NCI-H510A (cell line): ENCODE measurements around the gene ZNF688.
"Not testable (repeated sequence)": the region's sequence is repeated elsewhere in the genome, so short reads cannot be mapped to it uniquely, and the experiment has no call there.

Experiments
- DNase-seq: peaks from one replicate; lab custom pipeline; 2025; lab: John Stamatoyannopoulos, UW

The ZNF688 gene

DNA sequence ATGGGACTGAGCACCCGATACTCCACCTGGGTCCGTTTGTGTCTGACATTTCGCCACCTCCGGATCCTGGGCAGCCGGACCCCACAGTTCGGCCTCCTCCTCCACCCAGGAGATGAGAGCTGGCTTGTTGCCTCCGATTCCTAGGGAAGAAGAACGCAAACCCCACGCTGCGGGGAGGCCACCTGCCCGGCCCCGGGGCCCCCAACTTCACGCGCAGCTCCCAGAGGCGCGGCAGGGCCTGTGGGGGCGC, 13.9 kb downstream of the ZNF688 start:
- no peak for DNase-seq

DNA sequence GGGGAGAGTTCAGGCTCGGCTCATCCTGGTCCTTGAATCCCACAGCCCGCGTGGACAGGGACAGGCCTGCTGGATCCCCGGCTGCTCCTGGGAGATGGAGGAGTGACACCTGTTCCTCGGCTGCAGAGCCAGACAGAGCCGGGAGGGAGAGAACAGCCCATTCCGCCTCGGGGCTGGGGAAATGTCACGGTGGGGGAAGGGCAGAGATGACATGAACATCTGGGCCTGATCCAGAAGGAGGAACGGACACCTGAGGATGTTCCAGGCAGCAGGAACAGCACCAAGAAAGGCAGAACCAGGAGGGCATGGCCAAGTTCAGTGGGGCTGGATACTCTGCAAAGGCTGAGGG, 15.4 kb downstream of the ZNF688 start:
- no peak for DNase-seq

DNA sequence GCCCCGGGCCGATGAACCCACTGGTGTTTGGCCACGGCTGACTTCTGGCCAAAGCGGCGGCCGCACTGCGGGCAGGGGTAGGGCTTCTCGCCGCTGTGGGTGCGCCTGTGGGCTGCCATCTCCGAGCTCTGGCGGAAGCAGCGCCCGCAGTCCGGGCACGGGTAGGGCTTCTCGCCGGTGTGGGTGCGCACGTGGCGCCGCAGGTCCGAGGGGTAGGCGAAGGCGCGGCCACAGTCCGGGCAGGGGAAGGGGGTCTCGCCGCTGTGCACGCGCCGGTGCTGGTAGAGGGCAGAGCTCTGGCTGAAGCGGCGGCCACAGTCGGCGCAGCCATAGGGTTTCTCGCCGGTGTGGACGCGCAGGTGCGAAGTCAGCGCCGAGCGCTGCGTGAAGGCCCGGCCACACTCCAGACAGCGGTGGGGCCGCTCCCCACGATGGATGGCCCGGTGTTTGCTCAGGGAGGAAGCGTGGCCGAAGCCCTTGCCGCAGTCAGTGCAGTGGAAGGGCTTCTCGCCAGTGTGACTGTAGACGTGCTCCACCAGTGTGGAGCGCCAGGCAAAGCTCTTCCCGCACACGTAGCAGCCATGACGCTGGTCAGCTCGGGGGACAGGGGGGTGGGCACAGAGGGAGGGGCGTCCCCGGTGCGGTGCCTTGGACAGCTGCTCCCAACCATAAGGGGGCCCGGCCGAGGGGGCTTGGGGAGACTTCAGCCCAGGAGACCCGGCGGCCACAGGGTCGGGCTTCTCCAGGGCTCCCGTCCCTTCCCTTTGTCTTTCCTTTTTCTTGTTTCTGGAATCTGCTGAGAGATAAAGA, 16.0 kb downstream of the ZNF688 start:
- no peak for DNase-seq

DNA sequence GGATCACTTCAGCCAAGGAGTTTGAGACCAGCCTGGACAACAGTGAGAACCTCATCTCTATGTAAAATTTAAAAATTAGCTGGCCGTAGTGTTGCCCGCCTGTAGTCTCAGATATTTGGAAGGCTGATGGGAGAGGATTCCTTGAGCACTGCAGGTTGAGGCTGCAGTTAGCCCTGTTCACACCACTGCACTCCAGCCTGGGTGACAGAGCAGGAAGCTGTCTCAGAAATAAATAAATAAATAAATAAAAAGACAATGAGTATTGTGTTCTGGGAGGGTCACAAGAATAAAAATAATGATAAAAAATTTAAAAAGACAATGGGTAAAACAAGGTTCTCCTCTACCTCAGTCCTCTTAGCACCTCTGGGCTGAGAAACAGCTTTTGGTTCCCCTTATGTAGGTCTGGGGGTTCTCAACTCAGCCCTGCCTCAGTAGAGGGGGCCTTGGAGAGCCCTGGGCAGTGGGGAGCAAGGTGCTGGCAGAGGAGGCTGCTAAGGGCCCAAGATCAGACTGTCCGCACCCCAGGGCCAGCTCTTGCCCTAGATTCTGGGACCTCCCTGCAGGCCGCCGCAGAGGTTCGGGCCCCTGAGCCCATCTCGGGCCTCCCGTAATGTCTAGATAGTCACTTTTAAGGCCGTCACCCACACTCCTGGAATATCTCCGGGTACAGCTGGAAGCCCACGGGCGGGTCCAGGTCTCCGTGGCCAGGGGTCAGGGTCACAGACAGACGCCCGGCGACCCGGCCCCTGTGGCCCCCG, 16.8 kb downstream of the ZNF688 start:
- no peak for DNase-seq

DNA sequence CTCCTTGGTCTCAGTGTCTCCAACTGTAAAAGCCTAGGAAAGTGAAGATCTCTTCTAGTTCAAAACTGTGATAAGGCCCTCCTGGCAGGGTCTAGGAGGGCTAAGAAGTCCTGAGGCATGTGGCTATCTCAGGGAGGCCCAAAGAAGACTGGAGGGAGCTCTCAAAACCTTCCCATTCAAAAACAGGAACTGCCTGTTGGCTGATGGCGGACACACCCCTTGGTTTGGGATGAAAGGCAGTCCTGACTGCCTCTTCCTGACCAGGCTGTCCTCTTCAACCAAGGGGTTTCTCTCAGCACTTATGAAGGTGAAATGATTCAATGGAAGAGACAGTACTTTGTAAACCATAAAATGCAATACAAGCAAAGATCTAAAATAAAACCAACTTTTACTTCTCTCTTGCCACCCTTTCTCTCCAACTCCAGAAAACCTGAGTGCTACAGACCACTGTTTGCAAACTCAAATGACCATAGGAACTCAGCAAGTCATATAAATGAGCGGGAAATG, 18.1 kb downstream of the ZNF688 start:
- DNase-seq = no peak

DNA sequence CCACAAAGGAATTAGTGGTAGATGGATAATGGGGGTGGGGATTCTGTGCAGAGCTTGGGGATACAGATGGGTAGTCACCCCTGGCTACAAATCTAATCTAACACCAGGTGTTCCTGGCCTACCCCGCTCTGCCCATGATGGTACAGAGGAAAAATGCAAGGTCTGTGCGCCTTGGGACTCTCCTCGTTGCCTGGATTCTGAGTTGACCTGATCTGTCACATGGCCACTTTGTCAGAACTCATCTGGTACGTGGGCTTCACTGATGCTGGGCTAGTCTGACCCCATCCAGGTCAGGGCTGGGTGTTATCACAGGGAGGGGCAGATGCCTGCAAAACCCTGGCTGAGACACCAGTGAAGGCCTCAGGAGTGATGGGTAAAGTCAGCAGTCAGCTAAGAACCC, 18.6 kb downstream of the ZNF688 start:
- DNase-seq = no peak

DNA sequence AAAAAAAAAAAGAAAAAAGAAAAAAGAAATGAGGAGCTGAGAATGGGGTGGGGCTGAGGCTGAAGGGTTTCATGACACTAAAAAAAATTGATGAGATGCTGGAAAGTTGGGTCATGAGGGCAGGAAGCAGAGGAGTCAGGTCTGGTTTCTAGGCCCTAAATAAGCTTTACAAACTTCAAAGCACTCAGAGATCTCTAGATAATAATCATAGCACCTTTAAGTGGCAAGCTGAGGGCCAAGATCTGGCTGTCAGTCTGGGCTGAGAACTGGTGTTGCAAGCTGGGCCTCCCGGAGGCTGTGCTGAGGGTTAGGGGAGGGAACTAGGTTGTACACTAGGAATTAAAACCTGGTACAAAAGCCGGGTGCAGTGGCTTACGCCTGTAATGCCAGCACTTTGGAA, 19.7 kb downstream of the ZNF688 start:
- no peak for DNase-seq

DNA sequence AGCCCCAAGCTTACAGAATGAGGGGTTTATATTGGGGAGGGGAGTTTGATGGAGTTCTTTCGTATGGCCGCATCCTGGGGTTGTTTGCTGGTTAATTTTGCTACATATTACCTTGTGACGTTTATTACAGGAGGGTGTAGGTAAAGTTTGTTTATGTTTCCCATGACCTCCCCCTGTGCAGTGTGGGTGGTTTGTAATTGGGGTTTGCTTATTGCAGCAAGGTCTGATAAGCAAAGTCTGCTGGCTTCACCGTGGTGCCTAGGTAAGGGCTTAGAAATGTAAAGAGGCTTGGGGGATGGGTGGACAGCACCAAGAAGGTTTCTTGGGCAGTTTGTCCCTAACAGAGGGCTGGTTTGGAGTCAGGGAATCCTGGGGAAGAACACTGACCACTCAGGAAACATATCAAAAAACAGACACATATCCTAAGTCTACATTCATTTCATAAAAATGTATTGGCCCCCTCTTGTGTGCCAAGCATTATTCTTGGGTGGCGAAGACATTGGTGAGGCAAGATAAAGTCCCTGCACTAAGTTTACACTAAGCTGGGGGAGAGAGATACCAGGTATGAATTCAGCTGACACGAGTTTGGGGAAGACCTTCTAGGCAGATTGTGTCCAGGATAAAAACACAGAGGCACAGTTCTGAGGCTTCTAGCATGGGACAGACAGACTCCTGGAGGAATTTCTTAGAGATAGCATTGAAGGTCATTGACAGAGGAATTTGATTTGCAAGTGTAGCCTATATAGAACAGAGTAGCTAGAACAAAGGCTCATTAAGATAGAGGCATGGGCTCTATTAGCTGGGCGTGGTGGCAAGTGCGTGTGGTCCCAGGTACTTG, 22.9 kb downstream of the ZNF688 start:
- DNase-seq = no peak

DNA sequence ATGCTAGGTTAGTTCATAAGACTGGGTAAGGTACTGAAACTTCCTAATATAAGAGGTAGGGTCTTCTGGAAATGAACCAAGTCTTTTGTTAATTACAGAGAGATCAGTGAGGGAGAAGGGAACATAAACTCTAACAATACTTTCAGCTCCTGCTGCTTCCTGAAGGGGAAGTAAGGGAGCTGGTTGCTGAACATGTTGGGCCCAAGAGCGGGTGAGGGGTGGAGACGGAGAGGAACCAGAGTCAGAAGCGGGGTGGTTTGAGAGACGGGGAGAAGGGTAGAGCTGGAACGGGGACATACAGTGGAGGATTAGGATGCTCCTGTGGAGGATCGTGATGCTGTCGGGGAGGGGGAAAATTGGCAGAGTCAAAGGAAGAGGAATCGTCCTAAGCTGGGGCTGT, 25.4 kb downstream of the ZNF688 start:
- DNase-seq = no peak

DNA sequence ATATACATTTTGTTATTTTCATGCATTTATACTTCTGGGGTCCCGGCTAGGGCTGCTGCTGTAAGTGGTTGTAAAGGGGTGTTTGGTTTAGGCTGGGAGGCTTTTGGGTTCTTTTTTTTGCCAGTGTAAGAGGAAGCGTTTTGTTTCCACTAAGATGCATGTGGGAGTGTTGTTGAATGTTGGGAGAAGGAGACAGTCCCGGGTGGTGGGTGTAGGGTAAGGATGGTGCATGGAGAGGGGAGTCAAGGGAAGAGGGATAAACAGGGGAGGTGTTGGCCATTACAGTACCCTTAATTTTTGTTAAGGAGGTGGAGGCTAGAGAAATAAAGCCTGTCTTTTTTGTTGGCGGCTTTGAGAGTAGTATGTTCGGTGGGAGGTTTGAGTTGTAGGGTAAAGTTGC, 28.4 kb downstream of the ZNF688 start:
- no peak for DNase-seq

DNA sequence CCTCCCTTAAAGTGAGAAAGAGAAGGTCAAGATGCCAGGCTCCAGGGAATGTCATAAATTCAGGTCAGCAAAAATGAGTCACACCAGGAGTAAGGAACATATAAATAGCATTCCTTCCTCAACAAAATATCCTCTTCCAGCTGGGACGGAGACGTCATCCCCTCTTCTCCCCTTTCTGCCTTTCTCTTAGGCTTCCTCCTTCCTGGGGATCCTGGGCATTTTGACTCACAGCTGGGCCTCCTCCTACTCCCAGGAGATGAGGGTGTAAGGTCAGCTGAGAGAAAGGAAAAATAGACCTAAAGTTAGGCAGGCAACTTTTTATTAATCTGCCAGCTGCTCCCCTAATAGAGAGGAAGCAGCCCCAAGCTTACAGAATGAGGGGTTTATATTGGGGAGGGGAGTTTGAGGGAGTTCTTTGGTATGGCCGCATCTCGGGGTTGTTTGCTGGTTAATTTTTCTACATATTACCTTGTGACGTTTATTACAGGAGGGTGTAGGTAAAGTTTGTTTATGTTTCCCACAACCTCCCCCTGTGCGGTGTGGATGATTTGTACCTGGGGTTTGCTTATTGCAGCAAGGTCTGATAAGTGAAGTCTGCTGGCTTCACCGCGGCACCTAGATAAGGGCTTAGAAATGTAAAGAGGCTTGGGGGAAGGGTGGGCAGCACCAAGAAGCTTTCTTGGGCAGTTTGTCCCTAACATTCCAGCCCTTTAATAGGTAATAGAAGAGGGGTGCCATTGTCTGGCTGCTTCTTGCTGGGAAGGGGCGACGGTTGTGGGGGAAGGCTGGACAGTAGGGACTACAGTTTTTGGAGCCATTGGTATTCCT, 29.8 kb downstream of the ZNF688 start:
- DNase-seq = no peak

DNA sequence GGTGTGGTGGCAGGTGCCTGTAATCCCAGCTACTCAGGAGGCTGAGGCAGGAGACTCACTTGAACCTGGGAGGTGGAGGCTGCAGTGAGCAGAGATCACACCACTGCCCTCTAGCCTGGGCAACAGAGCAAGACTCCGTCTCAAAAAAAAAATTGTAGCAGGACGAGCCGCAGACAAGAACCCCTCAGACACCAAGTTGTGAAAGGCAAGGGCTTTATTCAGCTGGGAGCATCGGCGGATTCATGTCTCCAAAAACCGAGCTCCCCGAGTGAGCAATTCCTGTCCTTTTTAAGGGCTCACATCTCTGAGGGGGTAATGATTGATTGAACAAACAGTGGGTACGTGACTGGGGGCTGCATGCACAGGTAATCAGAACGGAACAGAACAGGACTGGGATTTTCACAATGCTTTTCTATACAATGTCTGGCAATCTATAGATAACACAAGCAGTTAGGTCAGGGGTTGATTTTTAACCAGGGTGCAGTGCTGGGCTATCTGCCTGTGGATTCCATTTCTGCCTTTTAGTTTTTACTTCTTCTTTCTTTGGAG, 30.5 kb downstream of the ZNF688 start:
- DNase-seq = not testable (repeated sequence)

DNA sequence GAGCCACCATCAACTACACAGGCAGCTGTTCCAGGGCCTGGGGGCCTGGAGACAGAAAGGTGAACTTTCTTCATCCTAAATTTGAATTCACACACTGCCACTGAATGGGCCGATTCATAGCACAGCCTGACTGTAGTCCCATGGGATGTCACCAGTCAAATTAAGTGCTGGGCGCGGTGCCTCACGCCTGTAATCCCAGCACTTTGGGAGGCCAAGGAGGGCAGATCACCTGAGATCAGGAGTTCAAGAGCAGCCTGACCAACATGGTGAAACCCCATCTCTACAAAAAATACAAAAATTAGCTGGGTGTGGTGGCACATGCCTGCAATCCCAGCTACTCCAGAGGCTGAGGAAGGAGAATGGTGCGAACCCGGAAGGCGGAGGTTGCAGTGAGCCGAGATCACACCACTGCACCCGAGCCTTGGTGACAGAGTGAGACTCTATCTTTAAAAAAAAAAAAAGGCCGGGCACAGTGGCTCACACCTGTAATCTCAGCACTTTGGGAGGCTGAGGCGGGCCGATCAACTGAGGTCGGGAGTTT, 31.5 kb downstream of the ZNF688 start:
- not testable (repeated sequence) for DNase-seq

DNA sequence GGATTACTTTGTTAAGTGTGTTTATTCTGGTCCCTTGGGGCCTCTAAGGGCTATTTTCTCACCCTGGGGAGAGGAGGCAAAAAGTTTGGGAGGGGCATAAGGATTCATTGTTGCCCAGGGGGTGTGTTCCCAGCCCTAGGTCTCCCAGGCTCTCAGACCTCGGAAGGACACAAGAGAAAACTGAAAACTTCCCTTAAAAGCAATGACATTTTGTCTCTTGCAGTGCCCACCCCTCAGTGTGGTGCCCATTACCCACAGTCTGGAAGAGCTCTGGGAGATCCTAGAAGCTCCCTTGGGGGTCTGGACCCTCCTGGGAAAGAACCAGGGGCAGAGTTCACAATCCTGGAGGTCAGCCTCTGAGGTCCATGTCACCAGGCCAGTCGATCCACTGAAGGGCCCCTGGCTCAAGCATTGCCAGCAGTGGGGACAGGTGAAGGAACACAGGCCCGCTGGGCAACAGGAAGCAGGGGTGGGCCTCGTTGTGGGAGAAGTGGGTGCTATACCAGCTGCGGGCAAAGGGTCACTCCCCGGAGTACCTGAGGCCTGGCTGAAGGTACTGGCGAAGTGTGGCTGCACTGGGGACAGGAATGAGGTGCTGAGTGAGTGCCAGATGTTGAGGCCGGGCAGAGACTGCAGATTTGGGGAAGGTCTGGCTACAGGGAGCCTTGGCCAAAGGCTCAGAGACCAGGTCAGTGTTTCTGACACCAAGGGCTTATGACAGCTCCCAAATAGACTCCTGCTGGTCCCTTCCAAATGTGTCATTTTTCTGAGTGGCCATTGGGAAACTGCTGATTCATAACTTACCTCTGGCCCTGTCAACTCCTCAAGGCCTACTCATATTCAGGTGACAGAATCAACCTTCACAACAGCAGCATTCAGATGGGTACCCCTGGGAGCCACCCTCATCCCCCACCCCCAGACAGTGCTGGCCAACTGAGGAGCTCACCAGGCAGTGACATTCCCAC, 32.2 kb downstream of the ZNF688 start:
- DNase-seq = no peak

DNA sequence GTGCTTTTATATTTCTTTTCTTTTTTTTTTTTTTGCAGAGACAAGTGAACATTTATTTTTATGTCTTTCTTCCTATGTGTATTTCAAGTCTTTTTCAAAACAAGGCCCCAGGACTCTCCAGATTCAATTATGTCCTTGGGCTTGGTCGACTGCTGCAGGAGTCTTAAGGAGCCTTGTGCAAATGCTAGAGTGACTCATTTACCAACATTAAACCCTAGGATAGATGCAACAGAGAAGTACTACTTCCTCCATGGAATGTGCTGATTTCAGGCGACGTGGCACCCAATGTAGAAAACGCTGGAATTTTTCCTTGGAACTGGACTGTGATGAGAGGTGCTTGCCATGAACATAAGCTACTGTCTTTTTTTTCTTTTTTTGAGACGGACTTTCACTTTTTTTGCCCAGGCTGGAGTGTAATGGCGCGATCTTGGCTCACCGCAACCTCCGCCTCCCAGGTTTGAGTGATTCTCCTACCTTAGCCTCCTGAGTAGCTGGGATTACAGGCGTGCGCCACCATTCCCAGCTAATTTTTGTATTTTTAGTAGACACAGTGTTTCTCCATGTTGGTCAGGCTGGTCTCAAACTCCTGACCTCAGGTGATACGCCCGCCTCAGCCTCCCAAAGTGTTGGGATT, 35.0 kb downstream of the ZNF688 start:
- DNase-seq = not testable (repeated sequence)

DNA sequence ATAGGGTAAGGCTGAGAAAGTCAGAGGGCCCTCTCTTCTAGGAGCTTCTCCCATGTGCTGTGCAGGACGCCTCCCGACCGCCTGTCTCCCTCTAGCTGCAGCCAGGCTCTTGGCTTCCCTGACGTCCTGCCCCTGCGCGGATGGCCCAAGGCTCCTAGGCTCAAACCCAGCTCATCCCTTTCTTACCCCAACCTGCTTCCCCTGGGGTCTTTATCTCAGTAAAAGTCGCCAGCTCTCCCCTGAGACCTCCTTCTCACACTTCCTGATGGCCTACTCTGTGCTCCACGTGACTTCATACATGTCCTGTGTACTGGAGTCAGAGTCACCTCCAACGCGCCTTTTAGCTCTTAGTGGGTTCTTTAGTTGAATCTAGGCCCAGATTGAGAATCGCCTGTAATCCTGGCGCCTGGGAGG, 35.7 kb downstream of the ZNF688 start:
- DNase-seq = peak; percentile 65

DNA sequence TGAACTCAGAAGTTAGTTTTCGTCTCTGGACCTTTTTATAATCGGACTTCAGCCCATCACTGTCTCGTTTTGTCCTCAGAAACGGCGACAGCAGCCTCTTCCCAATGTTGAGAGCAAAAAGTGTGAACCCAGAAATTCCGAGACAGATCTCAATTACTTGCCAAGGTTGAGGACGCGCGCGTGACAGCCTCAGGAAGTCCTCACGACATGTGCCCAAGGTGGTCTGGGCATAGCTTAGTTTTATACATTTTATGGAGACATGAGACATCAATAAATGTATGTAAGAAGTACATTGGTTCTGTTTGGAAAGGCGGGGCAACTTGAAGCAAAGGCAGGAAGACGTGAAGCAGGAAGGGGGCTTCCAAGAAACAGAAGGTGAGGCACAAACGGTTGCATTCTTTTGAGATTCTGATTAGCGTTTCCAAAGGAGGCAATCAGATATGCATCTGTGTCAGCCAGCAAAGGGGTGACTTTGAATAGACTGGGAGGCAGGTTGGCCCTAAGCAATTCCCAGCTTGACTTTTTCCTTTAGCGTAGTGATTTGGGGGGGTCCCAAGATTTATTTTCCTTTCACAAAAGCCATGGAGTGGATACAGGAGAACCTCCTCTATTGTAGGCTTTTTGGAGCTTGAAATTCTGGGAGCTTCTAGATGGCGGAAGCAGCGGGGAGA, 36.3 kb downstream of the ZNF688 start:
- DNase-seq = peak; percentile 66

DNA sequence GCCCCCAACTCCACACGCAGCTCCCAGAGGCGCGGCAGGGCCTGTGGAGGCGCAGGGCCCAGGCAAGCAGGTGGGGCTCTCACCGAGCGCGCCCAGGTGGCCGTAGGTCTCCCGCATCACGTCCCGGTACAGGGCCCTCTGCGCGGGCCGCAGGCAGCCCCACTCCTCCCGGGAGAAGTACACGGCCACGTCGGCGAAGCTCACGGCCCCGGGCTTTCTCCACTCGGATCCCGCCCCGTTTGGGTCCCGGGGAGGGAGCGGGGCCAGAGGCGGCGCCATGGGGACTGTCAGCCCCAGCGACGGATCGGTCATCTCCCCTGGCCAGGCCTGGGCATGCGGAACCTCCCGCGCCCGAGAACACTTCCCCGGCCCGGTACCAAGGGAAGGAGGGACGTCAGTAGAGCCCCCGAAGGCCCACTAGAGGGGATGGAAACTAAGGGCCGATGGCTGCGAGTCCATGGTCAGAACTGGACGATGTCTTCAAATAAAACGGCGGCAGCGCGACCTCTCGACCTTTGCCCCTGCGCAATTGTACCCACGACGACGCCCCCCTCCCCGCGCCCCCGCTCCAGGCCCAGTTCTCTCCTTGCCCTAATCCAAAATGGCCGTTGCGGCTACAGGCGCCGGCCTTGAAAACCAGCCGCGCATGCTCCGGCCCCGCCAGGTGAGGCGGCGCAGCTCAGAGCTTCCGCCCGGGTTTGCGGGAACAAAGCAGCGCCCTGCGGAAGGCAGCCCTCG, 37.0 kb downstream of the ZNF688 start, which contains the start of gene ZNF747:
Gene ZNF747, minus strand, starts transcription at position 491 of the 738 bp plus-strand sequence. Its CDS starts 179 bp downstream, at position 312.
- peak; percentile 91 for DNase-seq
